Keratinocyte (primary cell): ENCODE measurements around the gene CXADR. TPM values are rescaled to one million over a fixed set of nuclear protein-coding genes. Genes with fewer than 3 reads are reported as not detected.

Source experiments
- DNase-seq: peaks from one replicate; pipeline ENCODE4 v3.0.0-alpha.2; 2011; ENCODE audit warnings: low read depth, missing footprints, low spot score
- FAIRE-seq: peaks from 2 replicates; lab custom pipeline; 2011; peaks lifted over from hg19 to GRCh38; lab: Jason Lieb, UNC
- H2AFZ ChIP-seq: 2 replicates; pipeline ENCODE4 v1.6.0; 2012; ENCODE audit warnings: low read length, control low read depth, inconsistent platforms; ENCODE audit not compliant: control insufficient read depth
- H3K27ac ChIP-seq: 2 replicates; pipeline ENCODE4 v1.5.1; 2011; ENCODE audit warnings: low read length; ENCODE audit not compliant: control insufficient read depth, insufficient read depth
- H3K27me3 ChIP-seq: 3 replicates; pipeline ENCODE4 v1.6.0; 2011; ENCODE audit warnings: low read length; ENCODE audit not compliant: control insufficient read depth, insufficient read depth; ENCODE audit errors: extremely low read depth
- H3K36me3 ChIP-seq, 2 experiments: 2 replicates in 1 of 2; 3 replicates in 1 of 2; pipeline ENCODE4 v1.5.1; 2011; ENCODE audit warnings: low read length in 2 of 2, mild to moderate bottlenecking in 1 of 2; ENCODE audit not compliant: control insufficient read depth in 2 of 2, insufficient read depth in 2 of 2; ENCODE audit errors: extremely low read depth in 1 of 2
- H3K4me1 ChIP-seq: 3 replicates; pipeline ENCODE4 v1.5.1; 2011; ENCODE audit warnings: low read length; ENCODE audit not compliant: control insufficient read depth, insufficient read depth; ENCODE audit errors: extremely low read depth
- H3K4me2 ChIP-seq: 3 replicates; pipeline ENCODE4 v1.6.0; 2011; ENCODE audit warnings: low read depth, low read length; ENCODE audit not compliant: control insufficient read depth, insufficient read depth; ENCODE audit errors: extremely low read depth
- H3K4me3 ChIP-seq, 3 experiments: fragments of 200-600 bp in 1 of 3; sonication (generic) in 1 of 3; 2 replicates in 2 of 3; 3 replicates in 1 of 3; pipeline ENCODE4 v1.5.1; 2011 to 2016; ENCODE audit warnings: low read length in 3 of 3, mild to moderate bottlenecking in 3 of 3, control low read depth in 2 of 3, inconsistent platforms in 1 of 3, low read depth in 1 of 3, mixed read lengths in 1 of 3, mixed run types in 1 of 3, moderate library complexity in 1 of 3; ENCODE audit not compliant: control insufficient read depth in 2 of 3, insufficient read depth in 2 of 3; ENCODE audit errors: extremely low read depth in 1 of 3
- H3K79me2 ChIP-seq: 2 replicates; pipeline ENCODE4 v1.6.0; 2012; ENCODE audit warnings: low read length; ENCODE audit not compliant: control insufficient read depth, insufficient read depth
- H3K9ac ChIP-seq: 3 replicates; pipeline ENCODE4 v1.6.0; 2011; ENCODE audit warnings: low read length; ENCODE audit not compliant: control insufficient read depth, insufficient read depth; ENCODE audit errors: extremely low read depth
- H3K9me1 ChIP-seq: 3 replicates; pipeline ENCODE4 v1.6.0; 2011; ENCODE audit warnings: low read length; ENCODE audit not compliant: control insufficient read depth, insufficient read depth; ENCODE audit errors: extremely low read depth
- H3K9me3 ChIP-seq: 2 replicates; pipeline ENCODE4 v1.5.1; 2012; ENCODE audit warnings: low read depth, low read length; ENCODE audit not compliant: control insufficient read depth
- H4K20me1 ChIP-seq: 3 replicates; pipeline ENCODE4 v1.6.0; 2011; ENCODE audit warnings: low read length; ENCODE audit not compliant: control insufficient read depth, insufficient read depth; ENCODE audit errors: extremely low read depth
- CTCF ChIP-seq, 3 experiments: IDR thresholded peaks in 1 of 3; conservative IDR thresholded peaks in 1 of 3; optimal IDR thresholded peaks in 1 of 3; 2 replicates in 2 of 3; 3 replicates in 1 of 3; pipeline versions ENCODE3 to v1.5.1; 2011; ENCODE audit warnings: low read length in 3 of 3, mild to moderate bottlenecking in 3 of 3, moderate library complexity in 2 of 3, control low read depth in 1 of 3, inconsistent platforms in 1 of 3; ENCODE audit not compliant: insufficient read depth in 2 of 3; ENCODE audit errors: extremely low read depth in 1 of 3
- EZH2 ChIP-seq: IDR thresholded peaks from one replicate; pipeline ENCODE4 v1.6.1; 2012; ENCODE audit warnings: inconsistent platforms, mild to moderate bottlenecking, low read length, moderate library complexity
- dilution Hi-C: fragments of 300-500 bp; cut with MboI; formaldehyde crosslinking; loops from one replicate; pipeline ENCODE4 v1.7.0; 2020; ENCODE audit warnings: low sequenced_read_pairs; ENCODE audit not compliant: extremely low pct_ligation_motif_present
- polyA plus RNA-seq, 5 experiments: library from polyadenylated mRNA; depleted of rRNA in 3 of 5; stranded (reverse) in 3 of 5; stranded (forward) in 1 of 5; unstranded in 1 of 5; fragments of >200 nt; gene quantifications; 1 replicate in 1 of 5; 2 replicates in 3 of 5; 3 replicates in 1 of 5; pipeline versions ENCODE4 v1.2.1 to v1.2.3, GENCODE V29; 2011 to 2012; ENCODE audit warnings: missing spikeins in 2 of 5, low read depth in 1 of 5, low replicate concordance in 1 of 5

The CXADR gene
- polyA plus RNA-seq, 1 donor (not counting 4 experiments of a cell fraction or from before 2014, with no cell fraction given) = 37.3 TPM

DNA sequence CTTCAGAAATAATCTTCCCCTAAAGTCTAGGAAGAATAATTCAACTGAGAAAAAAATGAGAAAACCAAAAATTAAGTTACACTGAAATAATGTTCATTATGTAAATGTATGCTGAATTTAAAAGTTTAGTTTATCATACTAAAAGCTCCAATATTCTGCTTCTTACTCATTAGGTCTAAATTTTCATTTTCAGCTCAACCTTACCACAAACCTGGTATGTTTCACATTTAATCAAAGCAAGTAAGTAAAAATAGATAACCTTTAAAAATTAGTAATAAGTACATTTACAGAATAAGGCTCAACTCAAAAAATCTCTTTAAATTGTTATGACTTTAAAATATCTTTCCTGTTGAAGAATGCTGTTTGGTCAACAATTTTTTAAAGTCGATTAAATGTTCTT is 84.8 kb downstream of the CXADR start:
- no peaks in the 10 kb centered on the region for H3K4me1 ChIP-seq
- H3K9me3 ChIP-seq = no peaks in the 10 kb centered on the region
- H3K36me3 ChIP-seq = peaks cover 9 to 40% of the 10 kb centered on the region in 2 experiments
- no peaks in the 10 kb centered on the region for H4K20me1 ChIP-seq
- H3K27ac ChIP-seq = no peak overlapping the region
- FAIRE-seq = no peak
- H3K4me2 ChIP-seq = no peak overlapping the region
- H3K27me3 ChIP-seq = no peaks in the 10 kb centered on the region
- H3K9me1 ChIP-seq = no peaks in the 10 kb centered on the region
- no peak overlapping the region for H3K4me3 ChIP-seq
- no peak overlapping the region for H2AFZ ChIP-seq
- H3K79me2 ChIP-seq = peaks cover 10% of the 10 kb centered on the region
- no peak overlapping the region for H3K9ac ChIP-seq
- dilution Hi-C loops = no loop called here
- no peak for DNase-seq
- TF ChIP-seq EZH2 (no peak), CTCF (optimal IDR thresholded peaks at IDR 0.05 in 1 of 3, IDR thresholded peaks at IDR 0.05 in 1 of 3, conservative IDR thresholded peaks at IDR 0.05 in 1 of 3; ENCODE audit: extremely low read depth in 1 of 3, insufficient read depth in 2 of 3, low read length in 3 of 3) (no peak)

DNA sequence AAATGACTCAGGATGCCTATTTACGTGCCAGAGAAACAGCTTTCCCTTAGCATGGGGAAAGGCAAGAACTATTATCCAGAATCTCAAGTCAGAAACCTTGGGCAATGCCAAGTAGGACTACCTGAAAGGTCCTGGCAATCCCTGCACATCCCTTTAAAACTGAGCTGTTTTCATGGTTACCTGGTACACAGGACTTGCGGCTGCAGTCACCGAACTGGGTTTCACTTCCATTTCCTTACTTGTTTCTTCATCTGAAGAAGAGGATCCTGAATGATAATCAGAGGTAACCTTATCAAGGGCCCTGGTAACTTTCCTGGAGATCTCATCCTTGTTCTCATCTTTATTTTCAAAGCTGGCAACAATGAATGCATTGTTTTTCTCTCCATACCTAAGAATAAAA is 85.6 kb downstream of the CXADR start:
- no peaks in the 10 kb centered on the region for H4K20me1 ChIP-seq
- TF ChIP-seq EZH2 (no peak), CTCF (optimal IDR thresholded peaks at IDR 0.05 in 1 of 3, IDR thresholded peaks at IDR 0.05 in 1 of 3, conservative IDR thresholded peaks at IDR 0.05 in 1 of 3; ENCODE audit: extremely low read depth in 1 of 3, insufficient read depth in 2 of 3, low read length in 3 of 3) (no peak)
- H3K4me2 ChIP-seq = no peak overlapping the region
- H3K9ac ChIP-seq = no peak overlapping the region
- no peak overlapping the region for H3K27ac ChIP-seq
- no peak overlapping the region for H3K4me3 ChIP-seq
- no peaks in the 10 kb centered on the region for H3K27me3 ChIP-seq
- no peaks in the 10 kb centered on the region for H3K9me3 ChIP-seq
- peaks cover 9 to 42% of the 10 kb centered on the region in 2 experiments for H3K36me3 ChIP-seq
- no peaks in the 10 kb centered on the region for H3K9me1 ChIP-seq
- dilution Hi-C loops = no loop called here
- no peaks in the 10 kb centered on the region for H3K4me1 ChIP-seq
- DNase-seq = no peak
- H3K79me2 ChIP-seq = peaks cover 10% of the 10 kb centered on the region
- no peak overlapping the region for H2AFZ ChIP-seq
- no peak for FAIRE-seq
